SU-DHL-6 (cell line): Measurements from ENCODE around the gene ATRN.

ENCODE experiments used
- EZH2phosphoT487 ChIP-seq: fragments of 200-600 bp; sonication (generic), shearing (Covaris generic); conservative IDR thresholded peaks from 2 replicates; pipeline ENCODE4 v1.6.1; 2018; ENCODE audit warnings: mild to moderate bottlenecking, antibody characterized with exemption, low read length, moderate library complexity, mixed read lengths
- TF ChIP-seq, protein P1 (sequence below): fragments of 200-600 bp; sonication (generic); IDR thresholded peaks from one replicate; pipeline ENCODE4 v1.5.1; 2017; ENCODE audit warnings: antibody characterized with exemption, mild to moderate bottlenecking, low read length, moderate library complexity; ENCODE audit not compliant: insufficient read depth, poor library complexity, severe bottlenecking

GRCh38 chr20:3485913-3486312 is 15.1 kb downstream of the ATRN start:
- TF ChIP-seq, protein P1, sequence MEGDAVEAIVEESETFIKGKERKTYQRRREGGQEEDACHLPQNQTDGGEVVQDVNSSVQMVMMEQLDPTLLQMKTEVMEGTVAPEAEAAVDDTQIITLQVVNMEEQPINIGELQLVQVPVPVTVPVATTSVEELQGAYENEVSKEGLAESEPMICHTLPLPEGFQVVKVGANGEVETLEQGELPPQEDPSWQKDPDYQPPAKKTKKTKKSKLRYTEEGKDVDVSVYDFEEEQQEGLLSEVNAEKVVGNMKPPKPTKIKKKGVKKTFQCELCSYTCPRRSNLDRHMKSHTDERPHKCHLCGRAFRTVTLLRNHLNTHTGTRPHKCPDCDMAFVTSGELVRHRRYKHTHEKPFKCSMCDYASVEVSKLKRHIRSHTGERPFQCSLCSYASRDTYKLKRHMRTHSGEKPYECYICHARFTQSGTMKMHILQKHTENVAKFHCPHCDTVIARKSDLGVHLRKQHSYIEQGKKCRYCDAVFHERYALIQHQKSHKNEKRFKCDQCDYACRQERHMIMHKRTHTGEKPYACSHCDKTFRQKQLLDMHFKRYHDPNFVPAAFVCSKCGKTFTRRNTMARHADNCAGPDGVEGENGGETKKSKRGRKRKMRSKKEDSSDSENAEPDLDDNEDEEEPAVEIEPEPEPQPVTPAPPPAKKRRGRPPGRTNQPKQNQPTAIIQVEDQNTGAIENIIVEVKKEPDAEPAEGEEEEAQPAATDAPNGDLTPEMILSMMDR: no peak
- no peak for TF ChIP-seq EZH2phosphoT487
